HepG2 (cell line): ENCODE results near the gene CNP. TPM values are rescaled to one million over a fixed set of nuclear protein-coding genes. Genes with fewer than 3 reads are reported as not detected.

Experiments
- CENPT ChIP-seq: sonication (generic); formaldehyde crosslinking; IDR thresholded peaks from 2 replicates; pipeline ENCODE4 v1.8.0; 2022; ENCODE audit warnings: low read depth, mild to moderate bottlenecking, moderate library complexity, missing genetic modification reagents
- CREB3 ChIP-seq: sonication (generic); formaldehyde crosslinking; IDR thresholded peaks from 2 replicates; pipeline ENCODE4 v1.5.0; 2020; ENCODE audit warnings: missing genetic modification reagents
- CSRNP1 ChIP-seq: sonication (generic); formaldehyde crosslinking; IDR thresholded peaks from 2 replicates; pipeline ENCODE4 v1.8.1; 2023; ENCODE audit warnings: mild to moderate bottlenecking, missing genetic modification reagents
- HDAC2 ChIP-seq: sonication (generic); formaldehyde crosslinking; IDR thresholded peaks from 2 replicates; pipeline ENCODE4 v1.4.0; 2020; ENCODE audit warnings: missing genetic modification reagents
- HMG20A ChIP-seq: IDR thresholded peaks from 2 replicates; pipeline ENCODE4 v1.6.1; 2016; ENCODE audit warnings: borderline replicate concordance
- HMGXB4 ChIP-seq, 2 experiments: sonication (generic) in 1 of 2; formaldehyde crosslinking in 1 of 2; IDR thresholded peaks; 2 replicates each; pipeline versions ENCODE4 v1.4.0 to v1.6.1; 2018 to 2020; ENCODE audit warnings: missing genetic modification reagents in 2 of 2, borderline replicate concordance in 1 of 2, low read depth in 1 of 2, mild to moderate bottlenecking in 1 of 2, missing biosample characterization in 1 of 2
- MAFF ChIP-seq: IDR thresholded peaks from 2 replicates; pipeline ENCODE4 v1.6.1; 2011; ENCODE audit warnings: low read depth, low read length, improper control_type of control experiment
- MLX ChIP-seq: IDR thresholded peaks from 2 replicates; pipeline ENCODE4 v1.6.1; 2016
- NR2C2 ChIP-seq: sonication (generic); formaldehyde crosslinking; IDR thresholded peaks from 2 replicates; pipeline ENCODE4 v1.4.0; 2020; ENCODE audit warnings: missing genetic modification reagents, mild to moderate bottlenecking, moderate library complexity, borderline replicate concordance
- PBX2 ChIP-seq: IDR thresholded peaks from 2 replicates; pipeline ENCODE4 v1.6.1; 2016; ENCODE audit warnings: control low read depth
- PHB2 ChIP-seq: fragments of 450-650 bp; IDR thresholded peaks from 2 replicates; pipeline ENCODE4 v1.6.1; 2018; ENCODE audit not compliant: partially characterized antibody
- PHF5A ChIP-seq: IDR thresholded peaks from one replicate; pipeline ENCODE4 v1.6.1; 2018; ENCODE audit warnings: low read depth, missing genetic modification reagents; ENCODE audit not compliant: unreplicated experiment
- SIN3A ChIP-seq: IDR thresholded peaks from 2 replicates; pipeline ENCODE4 v1.6.1; 2011; ENCODE audit warnings: low read depth, mild to moderate bottlenecking, control low read depth, low read length, borderline replicate concordance
- SOX13 ChIP-seq, 3 experiments: fragments of 450-650 bp in 1 of 3; sonication (generic) in 1 of 3; formaldehyde crosslinking in 1 of 3; IDR thresholded peaks in 2 of 3; conservative IDR thresholded peaks in 1 of 3; 2 replicates each; pipeline versions ENCODE4 v1.5.0 to v1.6.1; 2016 to 2020; ENCODE audit warnings: antibody characterized with exemption in 1 of 3, mild to moderate bottlenecking in 1 of 3, missing compliant biosample characterization in 1 of 3, missing genetic modification reagents in 1 of 3, moderate library complexity in 1 of 3
- WIZ ChIP-seq: sonication (generic); formaldehyde crosslinking; IDR thresholded peaks from 2 replicates; pipeline ENCODE4 v1.5.1; 2020; ENCODE audit warnings: mild to moderate bottlenecking, missing genetic modification reagents
- ZBTB21 ChIP-seq: sonication (generic); formaldehyde crosslinking; IDR thresholded peaks from 2 replicates; pipeline ENCODE4 v1.4.0; 2020; ENCODE audit warnings: missing genetic modification reagents
- ZFP82 ChIP-seq: sonication (generic); formaldehyde crosslinking; IDR thresholded peaks from 2 replicates; pipeline ENCODE4 v1.5.1; 2020; ENCODE audit warnings: mild to moderate bottlenecking, missing genetic modification reagents, borderline replicate concordance
- ZNF138 ChIP-seq: sonication (generic); formaldehyde crosslinking; IDR thresholded peaks from 2 replicates; pipeline ENCODE4 v1.5.0; 2020; ENCODE audit warnings: mild to moderate bottlenecking, low read depth, missing genetic modification reagents
- ZNF232 ChIP-seq: sonication (generic); formaldehyde crosslinking; IDR thresholded peaks from 2 replicates; pipeline ENCODE4 v1.4.0; 2020; ENCODE audit warnings: missing genetic modification reagents, borderline replicate concordance
- ZNF234 ChIP-seq: sonication (generic); formaldehyde crosslinking; conservative IDR thresholded peaks from 2 replicates; pipeline ENCODE4 v1.5.1; 2020; ENCODE audit warnings: mild to moderate bottlenecking, missing genetic modification reagents
- ZNF567 ChIP-seq: sonication (generic); formaldehyde crosslinking; IDR thresholded peaks from 2 replicates; pipeline ENCODE4 v1.8.1; 2023; ENCODE audit warnings: mild to moderate bottlenecking, missing genetic modification reagents, borderline replicate concordance
- ZNF652 ChIP-seq: IDR thresholded peaks from 2 replicates; pipeline ENCODE4 v1.6.1; 2016; ENCODE audit warnings: low read depth, borderline replicate concordance
- polyA plus RNA-seq, 8 experiments: library from polyadenylated mRNA; depleted of rRNA in 3 of 8; stranded (reverse) in 7 of 8; unstranded in 1 of 8; fragments of >200 nt; fragmentation: Illumina TruSeq in 4 of 8; extraction: Trizol in 4 of 8; gene quantifications; 2 replicates each; pipeline versions ENCODE4 v1.2.1 to v1.2.3, GENCODE V29; 2011 to 2016; ENCODE audit warnings: low read depth in 4 of 8, missing spikeins in 1 of 8, mixed read lengths in 1 of 8; ENCODE audit not compliant: insufficient read depth in 1 of 8
- total RNA-seq, 5 experiments: library from RNA; depleted of rRNA; stranded (reverse); fragments of >200 nt; fragmentation: Illumina TruSeq; extraction: Trizol; gene quantifications; 2 replicates each; pipeline ENCODE4 v1.2.3, GENCODE V29; 2016; ENCODE audit warnings: low read depth in 1 of 5

Gene CNP
- total and polyA plus RNA-seq, 2 of the 13 experiments (the other 11 are each of a cell fraction or from before 2014, with no cell fraction given): 97.2 to 161 TPM

GRCh38 chr17:41930009-41930832, 36.4 kb upstream of the CNP start, which contains the start of gene ODAD4 (continued):
- TF ChIP-seq CENPT (CRISPR knock-in tag): no peak
- peak; percentile 85 to 94 for TF ChIP-seq HMGXB4 (CRISPR knock-in tag; IDR thresholded peaks at IDR 0.05; ENCODE audit: borderline replicate concordance in 1 of 2, low read depth in 1 of 2)
- no peak for TF ChIP-seq ZNF234 (CRISPR knock-in tag)
- peak; percentile 96 for TF ChIP-seq MLX (CRISPR knock-in tag)
- peak; percentile 47; the same call in 1 of the 2 replicates for TF ChIP-seq NR2C2 (CRISPR knock-in tag)
- peak; percentile 56; the same call in 1 of the 2 replicates for TF ChIP-seq SIN3A
- peak; percentile 86 for TF ChIP-seq PHF5A (CRISPR knock-in tag)
- peak; percentile 27; the same call in 1 of the 2 replicates for TF ChIP-seq CSRNP1 (CRISPR knock-in tag)
- TF ChIP-seq HDAC2 (CRISPR knock-in tag): peak; percentile 94
- no peak for TF ChIP-seq ZBTB21 (CRISPR knock-in tag)
- TF ChIP-seq PBX2 (CRISPR knock-in tag): peak; percentile 65
- 0 out of 2 replicates have a peak, but pooled peaks have one; percentile 76 for TF ChIP-seq ZFP82 (CRISPR knock-in tag)
- TF ChIP-seq ZNF138 (CRISPR knock-in tag): peak; percentile 77; the same call in 1 of the 2 replicates
- peak; percentile 77; the same call in 1 of the 2 replicates for TF ChIP-seq CREB3
- TF ChIP-seq ZNF232 (CRISPR knock-in tag): no peak; the same call in 1 of the 2 replicates
- no peak for TF ChIP-seq SOX13 (IDR thresholded peaks at IDR 0.05)
- no peak; a peak in 1 of 4 replicates for TF ChIP-seq SOX13 (CRISPR knock-in tag; conservative IDR thresholded peaks at IDR 0.05 in 1 of 2, IDR thresholded peaks at IDR 0.05 in 1 of 2)
- TF ChIP-seq MAFF: peak; percentile 27; the same call in 1 of the 2 replicates
- TF ChIP-seq ZNF652 (CRISPR knock-in tag): peak; percentile 31; the same call in 1 of the 2 replicates
- TF ChIP-seq HMG20A (CRISPR knock-in tag): peak; percentile 41; the same call in 1 of the 2 replicates
- peak; percentile 73; the same call in 1 of the 2 replicates for TF ChIP-seq WIZ
- TF ChIP-seq ZNF567 (CRISPR knock-in tag): peak; percentile 99
- TF ChIP-seq PHB2: no peak
